Osteocyte (in vitro differentiated cells): ENCODE data around the gene MYCT1. TPM values are rescaled to one million over a fixed set of nuclear protein-coding genes. Genes with fewer than 3 reads are reported as not detected.

Experiments
- DNase-seq: peaks from one replicate; pipeline ENCODE4 v3.0.0; 2021; ENCODE audit warnings: mixed read lengths; ENCODE audit not compliant: unreplicated experiment; ENCODE audit errors: extremely low spot score
- H3K27ac Mint-ChIP-seq: one replicate; pipeline ENCODE4 v1.8.0; 2021; ENCODE audit warnings: mild to moderate bottlenecking, mixed read lengths; ENCODE audit not compliant: unreplicated experiment
- H3K27me3 Mint-ChIP-seq: one replicate; pipeline ENCODE4 v1.8.0; 2021; ENCODE audit warnings: mixed read lengths; ENCODE audit not compliant: unreplicated experiment
- H3K36me3 Mint-ChIP-seq: one replicate; pipeline ENCODE4 v1.8.0; 2021; ENCODE audit warnings: mixed read lengths; ENCODE audit not compliant: unreplicated experiment
- H3K4me1 Mint-ChIP-seq: one replicate; pipeline ENCODE4 v1.8.0; 2021; ENCODE audit warnings: mixed read lengths; ENCODE audit not compliant: unreplicated experiment
- H3K4me3 Mint-ChIP-seq: one replicate; pipeline ENCODE4 v1.8.0; 2021; ENCODE audit warnings: mild to moderate bottlenecking, moderate library complexity, mixed read lengths; ENCODE audit not compliant: unreplicated experiment
- H3K9me3 Mint-ChIP-seq: one replicate; pipeline ENCODE4 v1.8.0; 2021; ENCODE audit warnings: mixed read lengths; ENCODE audit not compliant: unreplicated experiment
- total RNA-seq: library from RNA; stranded (reverse); gene quantifications from 2 replicates; pipeline ENCODE4 v1.2.1, GENCODE V29; 2021
- TF ChIP-seq, protein P1 (sequence below): fragments of 200-600 bp; sonication (generic); IDR thresholded peaks from 2 replicates; pipeline ENCODE4 v1.5.0; 2021; ENCODE audit warnings: antibody characterized with exemption, mild to moderate bottlenecking, moderate library complexity

The MYCT1 gene
- total RNA-seq, 1 donor from 2014 or later, result not detected

DNA sequence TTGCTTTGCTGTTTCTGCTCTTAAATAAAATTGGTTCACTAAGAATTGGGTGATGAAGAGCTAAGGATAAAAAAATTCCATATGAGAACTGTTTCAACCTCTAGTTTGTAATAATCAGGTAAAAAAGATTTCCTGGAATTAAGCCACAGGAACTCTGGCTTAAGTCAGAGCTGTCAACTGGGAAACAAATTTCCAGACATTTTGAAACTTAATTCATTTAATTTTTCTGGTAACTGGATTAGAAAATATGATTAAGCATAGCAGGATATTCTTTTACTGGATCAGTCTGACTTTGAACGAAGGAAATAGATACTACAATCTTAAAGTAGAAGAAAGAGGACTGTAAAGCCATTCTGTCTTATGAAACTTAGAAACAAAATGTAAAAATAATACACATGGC is 51.6 kb downstream of the MYCT1 start:
- TF ChIP-seq, protein P1, sequence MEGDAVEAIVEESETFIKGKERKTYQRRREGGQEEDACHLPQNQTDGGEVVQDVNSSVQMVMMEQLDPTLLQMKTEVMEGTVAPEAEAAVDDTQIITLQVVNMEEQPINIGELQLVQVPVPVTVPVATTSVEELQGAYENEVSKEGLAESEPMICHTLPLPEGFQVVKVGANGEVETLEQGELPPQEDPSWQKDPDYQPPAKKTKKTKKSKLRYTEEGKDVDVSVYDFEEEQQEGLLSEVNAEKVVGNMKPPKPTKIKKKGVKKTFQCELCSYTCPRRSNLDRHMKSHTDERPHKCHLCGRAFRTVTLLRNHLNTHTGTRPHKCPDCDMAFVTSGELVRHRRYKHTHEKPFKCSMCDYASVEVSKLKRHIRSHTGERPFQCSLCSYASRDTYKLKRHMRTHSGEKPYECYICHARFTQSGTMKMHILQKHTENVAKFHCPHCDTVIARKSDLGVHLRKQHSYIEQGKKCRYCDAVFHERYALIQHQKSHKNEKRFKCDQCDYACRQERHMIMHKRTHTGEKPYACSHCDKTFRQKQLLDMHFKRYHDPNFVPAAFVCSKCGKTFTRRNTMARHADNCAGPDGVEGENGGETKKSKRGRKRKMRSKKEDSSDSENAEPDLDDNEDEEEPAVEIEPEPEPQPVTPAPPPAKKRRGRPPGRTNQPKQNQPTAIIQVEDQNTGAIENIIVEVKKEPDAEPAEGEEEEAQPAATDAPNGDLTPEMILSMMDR, result no peak
- H3K27ac Mint-ChIP-seq, result no peak overlapping the region
- H3K4me1 Mint-ChIP-seq, result no peaks in the 10 kb centered on the region
- no peaks in the 10 kb centered on the region for H3K9me3 Mint-ChIP-seq
- no peak overlapping the region for H3K4me3 Mint-ChIP-seq
- H3K27me3 Mint-ChIP-seq, result peaks cover 2% of the 10 kb centered on the region
- H3K36me3 Mint-ChIP-seq, result no peaks in the 10 kb centered on the region
- DNase-seq, result no peak

DNA sequence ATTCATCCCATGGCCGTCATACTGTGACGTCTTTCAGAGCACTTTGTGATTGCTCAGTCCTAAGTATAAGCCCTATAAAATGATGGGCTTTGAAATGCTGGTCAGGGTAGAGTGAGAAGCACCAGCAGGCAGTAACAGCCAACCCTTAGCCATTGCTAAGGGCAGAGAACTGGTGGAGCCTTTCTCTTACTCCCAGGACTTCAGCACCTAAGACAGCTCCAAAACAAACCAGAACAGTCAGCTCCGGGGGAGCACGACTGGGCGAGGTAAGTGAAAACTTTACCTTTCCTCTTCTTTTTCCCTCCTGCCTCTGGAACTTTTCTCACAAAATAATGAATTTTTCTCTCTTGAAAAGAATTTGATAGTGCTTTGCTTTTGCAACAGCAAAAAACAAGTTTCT is 53.0 kb downstream of the MYCT1 start, which contains the start of gene VIP:
Gene VIP, plus strand, starts transcription at position 104 of the 400 bp plus-strand sequence. CDS start 1,381 bp downstream, outside the sequence.
- Mint-ChIP-seq H3K36me3 (no peaks in the 10 kb centered on the region), H3K4me3 (no peak within 1 kb of the TSS), H3K4me1 (no peaks in the 10 kb centered on the region), H3K27ac (no peak within 1 kb of the TSS), H3K9me3 (no peaks in the 10 kb centered on the region), H3K27me3 (peaks cover 2% of the 10 kb centered on the region)
- no peak for DNase-seq
- TF ChIP-seq, protein P1, result no peak

DNA sequence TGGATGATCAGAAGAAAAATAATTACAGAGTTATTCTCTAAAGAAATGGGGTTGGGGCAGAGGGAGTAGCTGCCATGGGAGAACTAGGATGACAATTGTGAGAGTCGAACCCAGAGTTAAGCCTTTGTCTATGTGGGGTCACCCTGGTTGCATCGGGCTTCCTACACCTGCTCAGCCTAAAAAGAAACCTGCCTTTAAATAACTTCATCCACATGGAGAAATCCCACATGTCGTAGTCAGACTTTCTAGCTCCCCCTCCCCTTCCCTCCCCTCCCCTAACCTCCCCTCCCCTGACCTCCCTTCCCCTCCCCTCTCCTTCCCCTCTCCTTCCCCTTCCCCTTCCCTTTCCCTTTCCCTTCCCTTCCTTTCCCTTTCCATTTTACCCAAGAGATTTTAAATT is 67.6 kb downstream of the MYCT1 start:
- Mint-ChIP-seq H3K9me3 (no peaks in the 10 kb centered on the region), H3K4me1 (no peaks in the 10 kb centered on the region), H3K4me3 (no peak overlapping the region), H3K36me3 (no peaks in the 10 kb centered on the region), H3K27ac (no peak overlapping the region), H3K27me3 (no peaks in the 10 kb centered on the region)
- DNase-seq, result no peak
- TF ChIP-seq, protein P1, result no peak

DNA sequence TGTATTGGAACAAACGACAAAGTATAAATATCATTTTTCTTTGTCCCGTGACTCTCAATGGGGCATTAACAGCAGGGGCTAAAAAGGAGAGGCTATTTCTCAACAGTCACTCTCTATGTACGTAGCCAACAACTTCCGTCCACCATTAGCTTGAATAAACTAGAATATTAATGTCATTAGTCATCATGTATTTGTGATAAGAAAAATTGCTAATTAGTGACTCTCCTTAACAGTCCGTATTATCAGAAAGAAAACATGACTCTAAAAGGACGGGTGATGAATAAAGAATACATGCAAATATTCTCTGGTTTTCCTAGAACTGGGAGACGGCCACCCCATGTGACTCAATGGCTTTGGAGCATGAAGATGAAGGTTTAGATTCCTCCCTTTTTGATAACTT is 71.5 kb downstream of the MYCT1 start:
- H3K36me3 Mint-ChIP-seq, result no peaks in the 10 kb centered on the region
- TF ChIP-seq, protein P1, result no peak
- H3K27ac Mint-ChIP-seq, result no peak overlapping the region
- DNase-seq, result no peak
- H3K27me3 Mint-ChIP-seq, result no peaks in the 10 kb centered on the region
- no peak overlapping the region for H3K4me3 Mint-ChIP-seq
- H3K9me3 Mint-ChIP-seq, result no peaks in the 10 kb centered on the region
- no peaks in the 10 kb centered on the region for H3K4me1 Mint-ChIP-seq

DNA sequence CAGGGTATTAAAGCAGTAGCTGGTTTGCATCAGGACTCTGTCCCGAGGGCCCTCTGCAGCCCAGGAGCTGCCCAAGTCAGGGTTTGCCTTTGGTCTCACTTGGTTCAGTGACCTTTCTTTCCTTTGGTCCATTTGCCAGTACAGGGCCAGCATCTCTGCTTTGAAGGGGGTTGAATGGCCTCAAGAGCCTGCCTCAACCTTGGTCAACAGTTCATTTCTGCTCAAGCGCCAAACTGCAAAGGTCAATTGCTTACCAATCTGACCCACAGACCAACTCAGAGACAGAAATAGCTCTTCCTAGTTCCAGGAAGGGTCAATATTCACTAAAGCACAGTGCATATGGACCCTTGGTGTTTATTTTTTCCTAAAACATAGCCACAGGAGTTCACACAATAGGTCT is 72.3 kb downstream of the MYCT1 start:
- no peak for DNase-seq
- Mint-ChIP-seq H3K36me3 (no peaks in the 10 kb centered on the region), H3K27me3 (no peaks in the 10 kb centered on the region), H3K4me3 (no peak overlapping the region), H3K4me1 (no peaks in the 10 kb centered on the region), H3K9me3 (no peaks in the 10 kb centered on the region), H3K27ac (no peak overlapping the region)
- TF ChIP-seq, protein P1, result no peak
